Measurements from ENCODE around the gene NBEAL2. TPM values are rescaled to one million over a fixed set of nuclear protein-coding genes. Genes with fewer than 3 reads are reported as not detected.

The NBEAL2 gene, protein sequence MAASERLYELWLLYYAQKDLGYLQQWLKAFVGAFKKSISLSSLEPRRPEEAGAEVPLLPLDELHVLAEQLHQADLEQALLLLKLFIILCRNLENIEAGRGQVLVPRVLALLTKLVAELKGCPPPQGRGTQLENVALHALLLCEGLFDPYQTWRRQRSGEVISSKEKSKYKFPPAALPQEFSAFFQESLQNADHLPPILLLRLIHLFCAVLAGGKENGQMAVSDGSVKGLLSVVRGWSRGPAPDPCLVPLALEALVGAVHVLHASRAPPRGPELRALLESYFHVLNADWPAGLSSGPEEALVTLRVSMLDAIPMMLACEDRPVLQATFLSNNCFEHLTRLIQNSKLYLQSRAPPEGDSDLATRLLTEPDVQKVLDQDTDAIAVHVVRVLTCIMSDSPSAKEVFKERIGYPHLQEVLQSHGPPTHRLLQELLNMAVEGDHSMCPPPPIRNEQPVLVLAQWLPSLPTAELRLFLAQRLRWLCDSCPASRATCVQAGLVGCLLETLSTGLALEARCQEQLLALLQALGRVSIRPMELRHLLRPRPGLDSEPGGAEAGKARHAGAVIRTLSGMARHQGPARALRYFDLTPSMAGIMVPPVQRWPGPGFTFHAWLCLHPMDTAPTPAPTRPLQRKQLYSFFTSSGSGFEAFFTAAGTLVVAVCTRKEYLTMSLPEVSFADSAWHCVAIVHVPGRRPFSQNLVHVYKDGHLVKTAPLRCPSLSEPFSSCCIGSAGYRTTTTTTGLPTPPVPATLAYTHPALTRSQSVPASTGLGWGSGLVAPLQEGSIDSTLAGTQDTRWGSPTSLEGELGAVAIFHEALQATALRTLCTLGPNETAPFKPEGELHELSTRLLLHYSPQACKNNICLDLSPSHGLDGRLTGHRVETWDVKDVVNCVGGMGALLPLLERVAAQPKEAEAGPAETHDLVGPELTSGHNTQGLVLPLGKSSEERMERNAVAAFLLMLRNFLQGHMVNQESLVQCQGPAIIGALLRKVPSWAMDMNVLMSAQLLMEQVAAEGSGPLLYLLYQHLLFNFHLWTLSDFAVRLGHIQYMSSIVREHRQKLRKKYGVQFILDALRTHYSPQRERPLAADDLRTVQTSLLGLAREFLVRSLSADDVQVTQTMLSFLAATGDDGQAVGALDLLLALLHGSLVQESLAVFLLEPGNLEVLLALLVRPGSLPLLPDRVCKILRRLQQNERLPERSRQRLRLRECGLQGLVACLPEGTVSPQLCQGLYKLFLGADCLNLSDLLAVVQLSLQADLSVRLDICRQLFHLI (N-terminal part only)
- 0.28 and 0.95 TPM in 2 replicates for total RNA-seq (2014; rRNA removed; shearing (Covaris generic))

- peaks cover 3% of the 10 kb centered on the region; the same call in 1 of the 2 replicates for H3K4me1 ChIP-seq
- no peaks in the 10 kb centered on the region for H3K9me3 ChIP-seq (replicated peaks)
- DNase-seq: peak; percentile 91 to 95
- H3K36me3 ChIP-seq: no peaks in the 10 kb centered on the region; the same call in 1 of the 2 replicates
- peak within 1 kb of the TSS; percentile 63 for H3K27ac ChIP-seq
- no peaks in the 10 kb centered on the region for H3K27me3 ChIP-seq
- H3K4me3 ChIP-seq: peak within 1 kb of the TSS; percentile 77
Measured at GRCh38 chr3:46978985-46979944, at the start of gene NBEAL2. Gene NBEAL2, plus strand, starts transcription at chr3:46979666. Its CDS starts 196 bp downstream, at chr3:46979862.

DNA sequence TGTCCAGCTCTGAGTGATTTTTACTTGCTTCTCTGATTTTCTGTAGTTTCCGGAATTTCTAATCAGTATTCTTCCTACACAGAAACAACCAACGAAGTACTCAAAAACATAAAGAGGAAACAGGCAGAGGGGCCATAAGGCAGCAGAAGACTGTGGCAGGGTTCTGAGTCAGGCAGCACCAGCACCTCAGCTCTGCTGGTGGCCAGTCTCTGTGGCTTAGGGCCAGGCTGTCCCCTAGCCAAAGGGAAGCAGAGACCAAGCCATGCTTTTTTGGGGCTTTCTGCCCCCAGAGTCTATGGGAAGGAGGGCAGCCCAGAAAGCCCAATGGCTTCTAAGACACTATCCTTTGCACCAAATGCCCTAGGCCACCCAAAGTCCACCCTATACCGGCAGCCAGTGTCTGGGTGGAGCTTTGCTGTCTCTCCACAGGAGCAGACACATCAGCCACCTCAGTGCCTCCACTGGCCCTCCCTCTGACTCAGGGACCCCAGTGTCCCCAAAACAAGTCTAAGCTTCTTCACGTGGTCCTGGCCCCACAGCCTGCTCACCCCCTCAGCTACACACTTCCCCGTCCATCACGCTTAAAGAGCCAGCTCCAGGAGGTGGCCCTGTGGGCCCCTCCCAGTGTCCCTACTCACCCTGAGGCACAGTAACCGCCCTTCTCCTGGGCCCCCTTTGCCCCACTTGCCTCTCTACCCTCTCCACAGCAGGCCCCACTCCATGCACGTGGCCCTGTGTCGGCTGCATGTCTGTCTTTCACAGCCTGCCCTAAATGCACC lies 49.1 kb upstream of the NBEAL2 start:
- Histone ChIP-seq H3K27ac (no peak overlapping the region), H3K9me3 (replicated peaks) (no peaks in the 10 kb centered on the region), H3K27me3 (no peaks in the 10 kb centered on the region), H3K4me3 (no peak overlapping the region), H3K36me3 (peaks cover 10% of the 10 kb centered on the region), H3K4me1 (peaks cover 40% of the 10 kb centered on the region)
- no peak for DNase-seq

DNA sequence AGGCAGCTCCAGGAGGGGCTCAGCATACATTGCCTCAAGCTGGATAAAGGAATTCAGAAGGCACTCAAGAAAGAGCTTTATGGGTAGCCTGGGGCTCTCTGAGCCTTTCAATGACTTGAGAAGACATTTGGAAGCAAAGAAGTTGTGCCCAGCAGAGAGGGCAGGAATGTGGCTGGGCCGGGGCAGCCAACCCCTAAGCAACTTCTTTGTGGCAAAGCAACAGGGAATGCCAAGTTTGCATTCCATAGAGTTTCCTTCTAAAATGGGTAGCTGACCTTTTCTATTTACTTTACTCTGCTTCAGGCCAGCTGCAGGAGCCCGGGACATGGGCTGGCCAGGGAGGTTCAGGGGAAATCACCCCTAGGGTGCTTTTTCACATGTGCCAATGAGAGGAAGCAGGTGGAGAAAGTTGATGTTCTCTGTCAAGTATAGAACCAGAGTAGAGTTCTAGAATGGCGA lies 48.5 kb upstream of the NBEAL2 start:
- no peak for DNase-seq
- Histone ChIP-seq H3K9me3 (replicated peaks) (no peaks in the 10 kb centered on the region), H3K27ac (no peak overlapping the region), H3K4me3 (no peak overlapping the region), H3K27me3 (no peaks in the 10 kb centered on the region), H3K4me1 (peaks cover 42% of the 10 kb centered on the region), H3K36me3 (peaks cover 10% of the 10 kb centered on the region)

DNA sequence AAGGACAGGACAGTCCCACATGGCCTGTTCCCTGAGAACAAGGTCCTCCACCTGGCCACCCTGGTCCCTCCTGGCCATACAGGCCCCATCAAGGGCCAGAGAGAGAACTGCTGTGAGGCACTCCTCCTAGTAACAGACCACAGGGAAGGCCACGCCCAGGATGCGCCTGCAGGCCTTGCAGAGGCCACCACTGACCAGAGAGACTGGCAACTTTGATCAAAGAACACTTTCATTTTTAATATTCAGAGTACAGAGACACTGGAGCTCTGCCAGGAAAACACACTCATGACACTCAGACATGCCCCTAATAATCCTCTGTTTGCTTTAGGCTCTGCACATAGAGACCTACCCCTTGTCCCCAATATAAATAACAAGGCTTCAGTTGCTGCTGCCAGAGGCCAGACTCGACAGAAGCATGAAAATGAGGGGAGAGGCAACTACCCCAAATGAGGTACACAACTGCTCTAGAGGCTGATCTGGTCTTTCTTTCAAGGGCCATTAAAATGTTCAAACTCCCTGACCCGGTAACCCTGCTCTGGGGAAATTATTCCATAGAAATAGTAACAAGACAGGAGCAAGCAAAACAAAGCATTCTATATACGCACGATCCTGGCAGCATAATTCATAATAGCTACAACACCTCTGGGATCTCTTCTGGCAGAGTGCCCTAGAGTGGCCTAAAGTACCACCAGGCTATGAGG lies 47.7 kb upstream of the NBEAL2 start:
- Histone ChIP-seq H3K27me3 (no peaks in the 10 kb centered on the region), H3K4me1 (peaks cover 40% of the 10 kb centered on the region), H3K27ac (no peak overlapping the region), H3K36me3 (peaks cover 10% of the 10 kb centered on the region), H3K9me3 (replicated peaks) (no peaks in the 10 kb centered on the region), H3K4me3 (no peak overlapping the region)
- DNase-seq: peak; percentile 48 to 53

- H3K27ac ChIP-seq: no peak overlapping the region
- no peaks in the 10 kb centered on the region for H3K9me3 ChIP-seq (replicated peaks)
- no peaks in the 10 kb centered on the region for H3K27me3 ChIP-seq
- H3K4me1 ChIP-seq: peaks cover 37% of the 10 kb centered on the region
- no peak for DNase-seq
- H3K4me3 ChIP-seq: no peak overlapping the region
- peaks cover 14% of the 10 kb centered on the region for H3K36me3 ChIP-seq
Measured at GRCh38 chr3:46932455-46933225, 46.8 kb upstream of the NBEAL2 start.

DNA sequence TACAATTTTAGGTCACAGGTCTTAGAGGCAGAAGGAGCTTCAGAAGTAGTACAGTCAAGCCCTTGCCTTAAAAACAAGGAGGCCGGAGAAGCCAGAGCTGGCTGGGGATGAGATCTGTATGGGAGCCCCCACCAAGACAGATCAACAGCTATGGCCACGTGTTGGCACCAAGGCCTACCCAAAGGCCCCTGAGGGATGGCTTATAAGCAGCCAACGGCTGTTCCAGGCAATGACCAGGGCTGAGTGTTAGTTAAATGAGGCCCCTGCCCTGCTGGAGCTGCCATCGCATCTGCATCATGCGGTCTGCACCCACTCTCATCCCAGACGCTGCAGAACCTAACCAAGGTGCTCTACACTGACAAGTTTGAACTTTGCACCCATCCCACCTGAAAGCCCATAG lies 46.2 kb upstream of the NBEAL2 start:
- no peak for DNase-seq
- H3K4me1 ChIP-seq: peaks cover 37% of the 10 kb centered on the region
- no peaks in the 10 kb centered on the region for H3K27me3 ChIP-seq

GRCh38 chr3:46934072-46934471 lies 45.4 kb upstream of the NBEAL2 start:
- Histone ChIP-seq H3K4me3 (no peak overlapping the region), H3K36me3 (peaks cover 7% of the 10 kb centered on the region; the same call in 1 of the 2 replicates), H3K9me3 (replicated peaks) (no peaks in the 10 kb centered on the region), H3K4me1 (peaks cover 37% of the 10 kb centered on the region), H3K27me3 (no peaks in the 10 kb centered on the region), H3K27ac (no peak overlapping the region)
- DNase-seq: no peak

More for the DNA sequence above, 46.2 kb upstream of the NBEAL2 start:
- H3K9me3 ChIP-seq (replicated peaks): no peaks in the 10 kb centered on the region
- no peak overlapping the region for H3K4me3 ChIP-seq
- peaks cover 13% of the 10 kb centered on the region for H3K36me3 ChIP-seq
- H3K27ac ChIP-seq: no peak overlapping the region

DNA sequence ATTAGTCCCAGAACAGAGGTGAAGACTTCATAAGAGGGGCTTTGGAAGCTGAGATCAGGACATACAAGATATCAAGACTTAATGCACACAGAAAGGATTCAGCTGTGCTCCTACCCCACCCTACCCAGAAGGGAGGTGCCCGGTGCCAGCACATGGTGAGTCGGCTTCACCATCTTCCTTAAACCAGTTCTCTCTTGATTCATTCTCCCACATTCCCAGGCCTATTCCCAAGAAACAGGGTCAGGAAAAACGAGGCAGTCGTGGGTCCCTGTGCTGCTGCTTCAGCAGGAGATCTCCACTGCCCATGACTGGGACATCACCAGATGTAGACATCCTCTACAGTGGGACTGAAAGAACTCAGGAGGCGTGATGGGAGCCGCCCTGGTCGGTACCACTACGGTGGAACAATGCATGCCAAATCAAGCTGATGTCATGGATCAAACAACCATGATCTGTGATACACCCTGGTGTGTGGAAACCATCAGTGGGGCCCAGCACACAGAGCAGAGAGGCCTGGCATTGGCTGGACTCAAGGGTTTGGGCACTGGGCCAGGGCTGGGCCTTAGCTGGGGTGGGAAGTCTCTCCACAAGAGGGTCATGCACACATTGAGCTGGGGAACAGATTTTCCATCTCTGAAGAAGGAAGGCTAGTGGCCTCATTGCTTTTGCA lies 44.8 kb upstream of the NBEAL2 start:
- Histone ChIP-seq H3K4me3 (no peak overlapping the region), H3K36me3 (peaks cover 5% of the 10 kb centered on the region), H3K27ac (no peak overlapping the region; the same call in 1 of the 2 replicates), H3K4me1 (peaks cover 37% of the 10 kb centered on the region), H3K9me3 (replicated peaks) (no peaks in the 10 kb centered on the region), H3K27me3 (no peaks in the 10 kb centered on the region)
- peak in 1 of 2 experiments; percentile 32 for DNase-seq

DNA sequence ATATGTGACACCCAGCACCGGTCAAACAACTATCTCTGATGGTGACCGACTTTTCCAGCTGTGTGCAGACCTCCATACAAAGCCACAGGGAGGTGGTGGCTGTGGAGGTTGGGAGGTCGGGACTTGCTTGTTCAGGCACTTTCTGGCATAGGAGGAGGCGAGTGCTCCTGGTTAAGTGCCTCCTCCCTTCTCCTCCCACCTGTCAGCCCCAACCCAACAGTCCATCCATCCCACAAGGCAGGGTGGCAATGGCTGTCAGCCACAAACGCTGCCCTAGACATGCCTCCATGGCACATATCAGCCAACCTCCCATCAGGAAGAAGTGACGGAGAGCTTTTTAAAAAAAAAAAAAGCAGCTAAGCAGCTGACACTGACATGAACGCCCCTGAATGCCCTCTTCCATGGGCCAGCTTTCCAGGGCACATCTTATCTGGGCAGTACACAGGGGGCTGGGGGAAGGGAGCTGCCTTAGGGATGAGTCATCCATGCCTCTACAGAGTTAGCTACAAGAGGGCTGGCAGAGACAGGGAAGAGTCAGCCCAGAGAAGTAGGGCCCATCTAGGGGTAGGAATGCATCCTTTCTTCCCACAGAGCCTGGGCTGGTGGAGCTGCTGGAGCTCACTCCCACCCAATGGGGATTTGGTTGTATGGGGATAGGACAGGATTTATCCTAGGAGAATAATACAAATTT lies 44.2 kb upstream of the NBEAL2 start:
- DNase-seq: peak; percentile 86 to 87
- Histone ChIP-seq H3K4me1 (peaks cover 37% of the 10 kb centered on the region), H3K4me3 (no peak overlapping the region), H3K36me3 (peaks cover 9% of the 10 kb centered on the region), H3K9me3 (replicated peaks) (no peaks in the 10 kb centered on the region), H3K27ac (peak overlapping the region; percentile 29), H3K27me3 (no peaks in the 10 kb centered on the region)

DNA sequence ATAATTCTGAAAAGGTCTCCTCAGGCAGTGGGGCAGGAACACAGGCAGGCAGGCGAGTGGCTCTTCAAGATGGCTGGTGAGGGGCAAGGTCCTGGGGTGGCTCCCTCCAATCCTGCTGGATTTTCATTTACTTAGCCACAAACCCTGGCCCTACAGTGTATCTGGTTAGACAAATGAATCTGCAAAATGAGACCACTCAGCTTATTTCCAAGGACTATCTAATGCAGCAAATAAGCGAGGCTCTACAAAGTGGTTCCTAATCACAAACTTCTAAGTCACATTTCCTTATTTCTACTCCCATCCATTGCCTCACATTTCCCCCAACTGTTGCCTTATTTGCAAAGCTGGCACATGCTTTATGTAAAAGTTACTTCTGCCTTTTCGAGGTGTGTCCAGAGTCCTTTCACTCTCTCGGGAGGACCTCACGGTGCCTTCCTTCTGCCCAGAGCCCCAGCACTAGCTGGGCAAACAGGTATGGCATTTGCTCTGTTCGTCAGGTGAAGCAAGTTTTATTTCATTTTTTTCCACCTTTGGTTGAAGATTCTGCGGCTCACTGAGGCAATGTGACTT lies 43.4 kb upstream of the NBEAL2 start:
- Histone ChIP-seq H3K4me1 (peaks cover 37% of the 10 kb centered on the region), H3K27ac (peak overlapping the region; percentile 29), H3K36me3 (peaks cover 9% of the 10 kb centered on the region), H3K9me3 (replicated peaks) (no peaks in the 10 kb centered on the region), H3K4me3 (no peak overlapping the region), H3K27me3 (no peaks in the 10 kb centered on the region)
- DNase-seq: no peak
